GM12872 (cell line): ENCODE measurements around the gene LAMC3.

ENCODE experiments used
- CTCF ChIP-seq: IDR thresholded peaks from 3 replicates; pipeline ENCODE4 v1.5.1; 2011; ENCODE audit warnings: low read depth, mild to moderate bottlenecking, low read length, moderate library complexity; ENCODE audit not compliant: insufficient read depth

LAMC3 gene

DNA sequence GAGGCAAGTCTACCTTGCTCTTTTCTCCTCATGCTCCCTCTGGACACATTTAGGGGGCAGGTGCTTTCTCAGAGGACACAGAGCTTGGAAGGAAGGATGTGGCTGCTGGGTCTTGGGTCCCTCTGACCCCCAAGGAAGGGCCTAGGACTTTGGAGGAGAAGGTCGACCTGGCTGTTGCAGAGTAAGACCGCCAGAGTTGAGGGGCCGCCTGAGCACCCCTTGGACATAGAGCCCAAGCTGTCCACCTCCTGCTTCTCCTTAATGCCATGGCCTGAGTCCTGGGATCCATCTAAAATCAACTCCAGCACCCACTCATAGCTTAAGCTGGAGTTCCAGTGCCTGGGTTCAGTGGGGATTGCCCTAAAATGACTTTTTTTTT lies 20.6 kb downstream of the LAMC3 start:
- no peak for TF ChIP-seq CTCF

GRCh38 chr9:131030239-131031004 lies 21.4 kb downstream of the LAMC3 start:
- no peak for TF ChIP-seq CTCF

- TF ChIP-seq CTCF, result no peak
Observed at GRCh38 chr9:131031005-131031641, 22.1 kb downstream of the LAMC3 start.

- no peak for TF ChIP-seq CTCF
Observed at GRCh38 chr9:131031642-131032005, 22.6 kb downstream of the LAMC3 start.

DNA sequence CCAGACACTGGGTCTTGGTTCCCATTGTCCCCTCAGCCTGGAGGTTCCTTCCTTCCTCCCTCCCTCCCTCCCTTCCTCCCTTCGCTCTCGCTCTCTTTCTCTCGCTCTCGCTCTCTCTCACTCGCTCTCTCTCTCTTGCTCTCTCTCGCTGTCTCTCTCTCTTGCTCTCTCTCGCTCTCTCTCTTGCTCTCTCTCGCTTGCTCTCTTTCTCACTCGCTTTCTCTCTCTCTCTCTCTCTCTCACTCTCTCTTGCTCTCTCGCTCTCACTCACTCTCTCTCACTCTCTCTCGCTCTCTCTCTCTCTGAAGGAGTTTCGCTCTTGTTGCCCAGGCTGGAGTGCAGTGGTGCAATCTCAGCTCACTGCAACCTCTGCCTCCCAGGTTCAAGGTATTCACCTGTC lies 23.4 kb downstream of the LAMC3 start:
- TF ChIP-seq CTCF, result no peak

DNA sequence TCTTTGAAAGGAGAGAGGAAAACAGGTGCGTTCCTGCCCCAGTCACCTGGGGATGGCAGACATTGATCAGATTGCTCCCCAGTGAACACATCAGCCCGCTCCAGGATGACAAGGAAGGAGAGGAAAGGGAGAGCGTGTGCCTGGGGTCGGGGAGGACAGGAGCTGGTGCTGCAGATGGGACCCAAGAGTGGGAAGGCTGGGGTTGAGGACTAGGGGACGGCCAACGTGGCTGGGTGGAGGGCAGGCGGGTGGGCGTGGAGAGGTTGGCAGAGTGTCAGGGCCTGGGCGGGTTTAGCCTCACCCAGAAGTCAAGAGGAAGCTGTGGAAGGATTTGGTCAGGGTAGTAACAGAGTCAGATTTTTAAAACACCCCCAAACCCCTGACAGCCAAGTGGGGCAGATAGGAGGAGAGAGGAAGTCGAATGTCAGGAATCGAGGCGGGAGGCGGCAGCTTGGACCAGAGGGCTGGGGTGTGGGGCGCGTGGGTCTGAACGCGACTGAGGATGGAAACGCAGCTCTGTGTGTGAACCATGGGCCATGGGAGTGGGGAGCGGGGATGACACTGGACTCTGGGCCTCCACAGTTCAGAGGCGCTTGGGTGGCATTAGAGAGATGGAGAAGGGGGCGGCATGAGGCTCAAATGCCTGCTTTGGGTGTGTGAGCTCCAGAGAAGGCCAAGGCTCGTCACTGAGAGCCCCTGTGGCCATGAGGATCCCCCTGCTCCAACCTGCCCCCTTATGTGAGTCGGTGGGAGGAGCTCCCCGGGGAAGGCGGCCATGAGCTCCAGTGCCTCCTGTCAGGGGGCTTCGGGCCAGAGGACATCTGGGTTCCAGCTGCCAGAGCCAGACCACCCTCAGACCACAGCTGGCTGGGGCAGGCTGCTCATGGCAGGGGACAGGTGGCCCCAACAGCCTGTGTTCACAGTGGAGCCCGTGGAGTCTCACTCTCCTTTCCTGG lies 24.6 kb downstream of the LAMC3 start:
- no peak for TF ChIP-seq CTCF

GRCh38 chr9:131034268-131034667 lies 25.3 kb downstream of the LAMC3 start:
- no peak for TF ChIP-seq CTCF
